GM12891 (cell line): ENCODE data around the gene NENF.
A peak's percentile ranks its signal among the peaks of the same experiment; 100 is the strongest.

ENCODE experiments used
- DNase-seq: peaks from one replicate; pipeline ENCODE4 v3.0.0; 2011; ENCODE audit warnings: low spot score; ENCODE audit not compliant: insufficient read length
- FAIRE-seq: peaks from 2 replicates; lab custom pipeline; 2011; peaks lifted over from hg19 to GRCh38; lab: Jason Lieb, UNC
- PAX5 ChIP-seq: IDR thresholded peaks from 2 replicates; pipeline ENCODE4 v1.6.1; 2011; ENCODE audit warnings: low read length, moderate library complexity, mild to moderate bottlenecking; ENCODE audit not compliant: insufficient read depth, severe bottlenecking
- POLR2A ChIP-seq: IDR thresholded peaks from 2 replicates; pipeline ENCODE4 v1.6.1; 2011; ENCODE audit warnings: low read depth, low read length, control low read depth
- POLR2AphosphoS5 ChIP-seq: IDR thresholded peaks from 2 replicates; pipeline ENCODE4 v1.6.1; 2011; ENCODE audit warnings: low read depth, low read length, control low read depth
- POU2F2 ChIP-seq: IDR thresholded peaks from 2 replicates; pipeline ENCODE4 v1.6.1; 2011; ENCODE audit warnings: low read depth, mild to moderate bottlenecking, control low read depth, low read length, moderate library complexity
- SPI1 ChIP-seq: IDR thresholded peaks from 2 replicates; pipeline ENCODE4 v1.6.1; 2011; ENCODE audit warnings: low read depth, low read length, control low read depth
- TAF1 ChIP-seq: IDR thresholded peaks from 2 replicates; pipeline ENCODE4 v1.6.1; 2011; ENCODE audit warnings: low read depth, low read length, control low read depth

Gene NENF

GRCh38 chr1:212431644-212432043 is 1.1 kb upstream of the NENF start:
- no peak for TF ChIP-seq POLR2A
- TF ChIP-seq POLR2AphosphoS5: no peak
- no peak for TF ChIP-seq POU2F2
- no peak for TF ChIP-seq PAX5
- no peak for TF ChIP-seq SPI1
- FAIRE-seq: no peak

DNA sequence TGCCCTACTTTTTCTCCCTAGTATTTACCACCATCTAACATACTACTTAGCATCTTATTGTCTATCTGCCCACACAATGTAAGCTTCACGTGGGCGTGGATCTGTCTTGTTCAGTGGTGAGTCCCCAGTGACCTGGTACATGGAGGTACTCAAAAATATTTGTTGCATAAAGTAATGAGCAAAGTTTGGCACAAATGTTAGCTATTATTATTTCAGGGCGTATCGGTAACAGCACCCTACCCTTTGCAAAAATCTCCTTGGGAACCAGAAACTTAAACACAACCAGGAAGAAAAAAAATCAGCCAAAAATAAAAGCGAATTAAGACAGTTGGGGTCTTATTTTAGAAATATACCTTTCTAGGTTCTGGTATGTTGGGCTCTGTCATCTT is 454 bp upstream of the NENF start:
- no peak for DNase-seq
- peak; percentile 60 for FAIRE-seq
- TF ChIP-seq POLR2A: no peak
- no peak for TF ChIP-seq TAF1
- TF ChIP-seq POU2F2: no peak
- TF ChIP-seq POLR2AphosphoS5: no peak
- no peak for TF ChIP-seq PAX5
- no peak for TF ChIP-seq SPI1

More at GRCh38 chr1:212431644-212432043, 1.1 kb upstream of the NENF start:
- no peak for DNase-seq

DNA sequence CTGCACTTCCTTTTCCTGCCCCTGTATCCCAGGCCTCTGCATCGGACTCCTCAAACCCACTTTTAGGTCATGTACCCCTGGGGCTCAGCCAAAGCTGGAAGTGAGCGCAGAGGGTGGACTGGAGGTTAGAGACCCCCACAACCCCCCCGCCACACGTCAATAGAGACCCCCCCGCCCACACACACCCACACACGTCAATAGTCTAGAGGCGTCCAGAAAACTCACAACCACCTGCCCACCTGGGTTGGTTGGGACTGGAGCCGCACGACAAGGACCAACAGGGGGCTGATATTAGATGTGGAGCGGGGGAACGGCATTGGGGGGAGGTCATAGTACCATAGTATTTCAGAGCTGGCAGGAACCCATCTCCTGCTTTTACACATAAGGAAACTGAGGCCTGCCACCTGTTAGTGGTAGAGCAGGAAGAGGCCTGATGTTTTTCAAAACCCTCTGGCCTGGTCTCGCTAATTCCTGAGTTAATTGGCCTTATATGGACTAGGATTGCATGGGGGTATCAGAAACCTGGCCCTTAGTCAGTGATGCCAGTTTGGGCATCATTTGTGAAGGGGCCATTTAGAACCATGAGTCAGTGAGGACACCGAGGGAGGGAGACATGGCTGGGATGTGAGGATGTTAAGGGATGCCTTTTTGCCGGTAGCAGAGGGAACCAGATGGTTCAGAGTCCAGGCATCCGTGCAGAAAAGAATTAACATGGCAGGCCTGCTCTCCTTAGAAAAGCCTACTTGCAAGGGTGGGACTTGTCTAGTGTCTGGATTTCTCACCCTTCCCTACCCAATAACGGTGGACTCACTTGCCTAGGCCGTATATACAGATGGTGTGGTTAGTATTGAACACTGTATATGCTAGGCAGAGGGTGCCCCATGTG is 1.1 kb downstream of the NENF start:
- FAIRE-seq: peak; percentile 28
- DNase-seq: no peak
- TF ChIP-seq SPI1 (no peak), PAX5 (no peak), TAF1 (no peak), POLR2A (no peak), POU2F2 (no peak), POLR2AphosphoS5 (no peak)

GRCh38 chr1:212434992-212435391 is 2.3 kb downstream of the NENF start:
- no peak for DNase-seq
- no peak for FAIRE-seq
- no peak for TF ChIP-seq PAX5
- TF ChIP-seq POLR2AphosphoS5: no peak
- no peak for TF ChIP-seq POLR2A
- no peak for TF ChIP-seq POU2F2

DNA sequence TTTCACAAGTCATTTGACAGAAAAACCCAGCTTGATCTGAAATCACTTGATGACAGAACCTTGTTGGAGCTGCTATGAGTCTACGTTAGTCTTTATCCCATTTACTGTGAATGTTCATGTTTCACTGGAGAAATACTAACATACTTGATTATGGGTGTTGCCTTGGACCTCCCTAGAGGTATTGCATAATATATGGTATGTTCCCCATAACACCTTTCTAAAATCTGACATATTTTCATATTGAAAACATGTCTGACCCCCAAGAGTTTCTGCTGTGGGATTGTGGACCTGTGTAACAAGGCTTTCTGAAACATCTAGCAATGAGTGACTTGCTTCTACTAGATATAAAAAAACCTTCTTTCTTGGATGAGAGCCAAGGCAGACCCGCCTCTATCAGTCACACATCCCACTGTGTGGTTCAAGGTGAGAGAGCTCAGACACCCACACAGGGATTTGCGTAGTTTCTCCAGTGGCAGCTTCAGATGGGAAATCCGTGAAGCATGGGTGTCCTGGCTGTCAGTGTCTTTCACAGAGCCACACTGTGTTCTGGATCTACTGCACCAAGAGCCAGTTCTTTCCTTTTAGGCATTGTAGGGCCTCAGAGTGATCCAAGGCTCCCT is 4.6 kb downstream of the NENF start:
- TF ChIP-seq POLR2AphosphoS5 (no peak), POLR2A (no peak)
- FAIRE-seq (no peak), DNase-seq (no peak)

GRCh38 chr1:212438831-212439237 is 6.1 kb downstream of the NENF start:
- FAIRE-seq: no peak
- TF ChIP-seq POLR2A (no peak), SPI1 (no peak), TAF1 (no peak), PAX5 (no peak)
- no peak for DNase-seq

GRCh38 chr1:212440419-212440818 is 7.7 kb downstream of the NENF start:
- TF ChIP-seq TAF1: no peak
- no peak for TF ChIP-seq POU2F2
- no peak for TF ChIP-seq PAX5
- TF ChIP-seq SPI1: no peak
- no peak for TF ChIP-seq POLR2A
- no peak for TF ChIP-seq POLR2AphosphoS5
- DNase-seq (no peak), FAIRE-seq (no peak)

GRCh38 chr1:212442408-212442807 is 9.7 kb downstream of the NENF start:
- no peak for FAIRE-seq
- no peak for DNase-seq
- TF ChIP-seq SPI1 (no peak), PAX5 (no peak), POLR2AphosphoS5 (no peak), POU2F2 (no peak), TAF1 (no peak), POLR2A (no peak)

DNA sequence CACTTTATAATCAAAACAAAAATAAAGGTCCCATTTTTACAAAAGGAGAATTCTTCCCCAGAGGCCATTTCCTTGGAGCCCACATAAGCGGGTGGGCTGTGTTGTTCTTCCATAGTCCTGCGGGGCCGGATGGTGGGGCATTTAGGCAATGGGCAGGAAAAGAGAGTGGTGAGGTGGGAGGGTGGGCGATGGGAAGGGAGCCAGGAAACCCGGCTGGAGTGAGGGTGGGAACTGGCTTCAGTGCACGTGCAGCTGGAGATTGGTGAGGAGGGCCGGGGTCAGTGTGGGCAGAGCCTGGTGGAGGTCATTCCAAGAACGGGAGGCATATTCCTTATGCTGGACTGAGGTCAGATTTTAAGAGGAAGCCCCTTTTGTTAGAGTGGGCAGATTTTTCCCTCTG is 13.6 kb downstream of the NENF start:
- TF ChIP-seq POLR2A (no peak), POLR2AphosphoS5 (no peak), SPI1 (no peak)
- no peak for DNase-seq
- no peak for FAIRE-seq

GRCh38 chr1:212447478-212447877 is 14.8 kb downstream of the NENF start:
- TF ChIP-seq POU2F2: no peak
- no peak for TF ChIP-seq PAX5
- TF ChIP-seq POLR2A: no peak
- no peak for TF ChIP-seq POLR2AphosphoS5
- TF ChIP-seq TAF1: no peak
- TF ChIP-seq SPI1: no peak
- DNase-seq (no peak), FAIRE-seq (no peak)
